HepG2 (cell line): ENCODE measurements around the gene ALDH3A1.

Source experiments
- CEBPB ChIP-seq: IDR thresholded peaks from 2 replicates; pipeline ENCODE4 v1.6.1; 2011; ENCODE audit warnings: low read depth, low read length, improper control_type of control experiment, borderline replicate concordance
- CTCF ChIP-seq: sonication (generic); formaldehyde crosslinking; IDR thresholded peaks from 2 replicates; pipeline ENCODE4 v1.5.0; 2020; ENCODE audit warnings: mild to moderate bottlenecking, missing genetic modification reagents, moderate library complexity
- EZH2 ChIP-seq: conservative IDR thresholded peaks from 2 replicates; pipeline ENCODE4 v1.6.1; 2012; ENCODE audit warnings: mild to moderate bottlenecking, low read depth, low read length, moderate library complexity
- POLR2A ChIP-seq, 2 experiments: IDR thresholded peaks; 2 replicates each; pipeline ENCODE4 v1.6.1; 2011; ENCODE audit warnings: low read depth in 2 of 2, low read length in 2 of 2, mild to moderate bottlenecking in 1 of 2, moderate library complexity in 1 of 2; ENCODE audit not compliant: insufficient read depth in 1 of 2
- RFX5 ChIP-seq: IDR thresholded peaks from 2 replicates; pipeline ENCODE4 v1.6.1; 2011; ENCODE audit warnings: low read depth, low read length, improper control_type of control experiment
- USF2 ChIP-seq, 2 experiments: sonication (generic) in 1 of 2; formaldehyde crosslinking in 1 of 2; IDR thresholded peaks; 2 replicates each; pipeline versions ENCODE4 v1.5.1 to v1.6.1; 2011 to 2020; ENCODE audit warnings: borderline replicate concordance in 1 of 2, low read depth in 1 of 2, low read length in 1 of 2, mild to moderate bottlenecking in 1 of 2, missing genetic modification reagents in 1 of 2, moderate library complexity in 1 of 2
- TF ChIP-seq, protein P1 (sequence below): sonication (generic); formaldehyde crosslinking; IDR thresholded peaks from 2 replicates; pipeline ENCODE4 v1.8.1; 2022; ENCODE audit warnings: mild to moderate bottlenecking, missing genetic modification reagents

DNA sequence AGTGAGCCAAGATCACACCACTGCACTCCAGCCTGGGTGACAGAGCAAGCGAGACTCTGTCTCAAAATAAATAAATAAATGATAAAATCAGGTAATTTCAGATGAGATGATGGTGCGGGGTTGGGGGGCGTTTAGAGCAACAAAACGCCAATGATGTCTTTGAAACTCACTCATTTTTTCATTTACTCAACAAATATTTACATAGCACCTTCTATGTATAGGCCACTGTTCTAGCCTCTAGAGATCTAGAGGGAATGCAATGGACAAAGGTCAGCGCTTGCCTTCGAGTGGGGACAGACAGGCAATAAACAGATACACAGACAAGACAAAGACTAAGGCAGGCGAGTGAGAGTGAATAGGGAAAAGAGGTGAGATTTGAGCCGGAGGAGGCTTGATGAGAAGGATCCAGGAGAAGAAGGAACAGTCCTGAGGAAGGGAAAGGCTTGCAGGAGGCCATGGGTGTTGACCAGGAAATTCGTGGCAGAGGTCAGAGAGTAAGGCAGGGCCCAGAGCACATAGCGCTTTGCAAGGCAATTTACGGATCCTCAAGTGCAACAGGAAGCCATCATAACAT lies 14.1 kb downstream of the ALDH3A1 start:
- TF ChIP-seq USF2 (IDR thresholded peaks at IDR 0.05; ENCODE audit: low read depth, low read length) (no peak), USF2 (CRISPR knock-in tag; IDR thresholded peaks at IDR 0.05; ENCODE audit: borderline replicate concordance) (no peak), CEBPB (no peak), CTCF (no peak), POLR2A (IDR thresholded peaks at IDR 0.05; ENCODE audit: insufficient read depth in 1 of 2, low read depth in 2 of 2, low read length in 2 of 2) (no peak), EZH2 (no peak), RFX5 (no peak)
- TF ChIP-seq, protein P1, sequence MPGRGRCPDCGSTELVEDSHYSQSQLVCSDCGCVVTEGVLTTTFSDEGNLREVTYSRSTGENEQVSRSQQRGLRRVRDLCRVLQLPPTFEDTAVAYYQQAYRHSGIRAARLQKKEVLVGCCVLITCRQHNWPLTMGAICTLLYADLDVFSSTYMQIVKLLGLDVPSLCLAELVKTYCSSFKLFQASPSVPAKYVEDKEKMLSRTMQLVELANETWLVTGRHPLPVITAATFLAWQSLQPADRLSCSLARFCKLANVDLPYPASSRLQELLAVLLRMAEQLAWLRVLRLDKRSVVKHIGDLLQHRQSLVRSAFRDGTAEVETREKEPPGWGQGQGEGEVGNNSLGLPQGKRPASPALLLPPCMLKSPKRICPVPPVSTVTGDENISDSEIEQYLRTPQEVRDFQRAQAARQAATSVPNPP (CRISPR knock-in tag): 0 out of 2 replicates have a peak, but pooled peaks have one; percentile 33
